CD4-positive, alpha-beta T cell (primary cell): Measurements from ENCODE around the gene GTF2E1. TPM values are rescaled to one million over a fixed set of nuclear protein-coding genes. Genes with fewer than 3 reads are reported as not detected.

Source experiments
- ATAC-seq: fragments of 200-7000 bp; cut with Tn5 transposase; one replicate; pipeline ENCODE4 v1.10.0; 2022; ENCODE audit warnings: mild to moderate bottlenecking; ENCODE audit not compliant: poor library complexity
- CTCF ChIA-PET: fragments of 350-600 bp; sonication (Branson Sonifier 250); formaldehyde crosslinking; loops from one replicate; lab custom pipeline; 2021; ENCODE audit warnings: antibody characterized with exemption, inconsistent platforms; lab: Charles Lee
- POLR2A ChIA-PET: fragments of 350-600 bp; sonication (Branson Sonifier 250); formaldehyde crosslinking; loops from one replicate; lab custom pipeline; 2021; ENCODE audit warnings: antibody characterized with exemption, inconsistent platforms; lab: Charles Lee
- DNase-seq, 14 experiments: peaks; one replicate each; pipeline ENCODE4 v3.0.0-alpha.2; 2013 to 2020; ENCODE audit warnings: mixed read lengths in 2 of 14
- H3K27ac ChIP-seq, 2 donors: one replicate each; pipeline versions ENCODE4 v1.5.1 to v1.7.0; 2013; ENCODE audit warnings: low read length in 2 of 2, low read depth in 1 of 2, mild to moderate bottlenecking in 1 of 2
- H3K27me3 ChIP-seq, 2 experiments: 1 replicate in 1 of 2; 2 replicates in 1 of 2; pipeline versions ENCODE4 v1.6.1 to v1.7.0; 2013; ENCODE audit warnings: low read length in 2 of 2, control low read depth in 1 of 2, mild to moderate bottlenecking in 1 of 2, moderate library complexity in 1 of 2; ENCODE audit not compliant: insufficient read depth in 2 of 2, control insufficient read depth in 1 of 2
- H3K36me3 ChIP-seq: one replicate; pipeline ENCODE4 v1.6.1; 2013; ENCODE audit warnings: low read length, control low read depth; ENCODE audit not compliant: insufficient read depth
- H3K4me1 ChIP-seq: one replicate; pipeline ENCODE4 v1.6.1; 2013; ENCODE audit warnings: low read length, control low read depth; ENCODE audit not compliant: insufficient read depth
- H3K4me3 ChIP-seq: one replicate; pipeline ENCODE4 v1.5.1; 2013; ENCODE audit warnings: mild to moderate bottlenecking, low read length, moderate library complexity
- H3K9me3 ChIP-seq, 2 experiments: 1 replicate in 1 of 2; 2 replicates in 1 of 2; pipeline versions ENCODE4 v1.6.1 to v1.7.0; 2013; ENCODE audit warnings: low read length in 2 of 2, mild to moderate bottlenecking in 2 of 2, control low read depth in 1 of 2, moderate library complexity in 1 of 2; ENCODE audit not compliant: control insufficient read depth in 1 of 2, insufficient read depth in 1 of 2
- H3K27ac Mint-ChIP-seq: one replicate; pipeline ENCODE4 v1.8.0; 2020; ENCODE audit warnings: mixed read lengths
- H3K27me3 Mint-ChIP-seq: one replicate; pipeline ENCODE4 v1.8.0; 2021; ENCODE audit warnings: mixed read lengths
- H3K36me3 Mint-ChIP-seq: one replicate; pipeline ENCODE4 v1.8.0; 2021; ENCODE audit warnings: low read depth, mixed read lengths
- H3K4me1 Mint-ChIP-seq: one replicate; pipeline ENCODE4 v1.8.0; 2021; ENCODE audit warnings: low read depth, mixed read lengths
- H3K4me3 Mint-ChIP-seq: one replicate; pipeline ENCODE4 v1.8.0; 2020; ENCODE audit warnings: mild to moderate bottlenecking, mixed read lengths
- H3K9me3 Mint-ChIP-seq: one replicate; pipeline ENCODE4 v1.8.0; 2020; ENCODE audit warnings: mixed read lengths
- intact Hi-C, 2 experiments: fragments of 100-400 bp; cut with DNase I in 1 of 2; cut with micrococcal nuclease in 1 of 2; formaldehyde crosslinking; loops; one replicate each; pipeline versions ENCODE4 v1.15.1 to v1.9.0; 2023 to 2025; cut with DNase I, micrococcal nuclease
- total RNA-seq, 174 experiments: library from RNA in 2 of 174; stranded (reverse) in 2 of 174; gene quantifications; one replicate each; pipeline ENCODE4 v1.2.3 and lab custom pipeline; 2021 to 2026
- TF ChIP-seq, protein P1 (sequence below): fragments of 200-600 bp; IDR thresholded peaks from one replicate; pipeline ENCODE4 v1.8.0; 2022; ENCODE audit warnings: antibody characterized with exemption, mild to moderate bottlenecking

GTF2E1 gene
- total RNA-seq, 2 experiments from 2014 or later = 6.3 to 7.5 TPM

GRCh38 chr3:120795959-120796358 lies 53.4 kb downstream of the GTF2E1 start:
- Histone ChIP-seq H3K27ac (no peak overlapping the region), H3K4me3 (no peak overlapping the region), H3K27me3 (no peaks in the 10 kb centered on the region), H3K9me3 (no peaks in the 10 kb centered on the region), H3K4me1 (no peaks in the 10 kb centered on the region), H3K36me3 (no peaks in the 10 kb centered on the region)
- DNase-seq (no peak), ATAC-seq (no peak)
- Mint-ChIP-seq H3K36me3 (no peaks in the 10 kb centered on the region), H3K27me3 (no peaks in the 10 kb centered on the region), H3K27ac (no peak overlapping the region), H3K4me1 (peaks cover 16% of the 10 kb centered on the region), H3K4me3 (no peak overlapping the region), H3K9me3 (no peaks in the 10 kb centered on the region)
- TF ChIP-seq, protein P1, sequence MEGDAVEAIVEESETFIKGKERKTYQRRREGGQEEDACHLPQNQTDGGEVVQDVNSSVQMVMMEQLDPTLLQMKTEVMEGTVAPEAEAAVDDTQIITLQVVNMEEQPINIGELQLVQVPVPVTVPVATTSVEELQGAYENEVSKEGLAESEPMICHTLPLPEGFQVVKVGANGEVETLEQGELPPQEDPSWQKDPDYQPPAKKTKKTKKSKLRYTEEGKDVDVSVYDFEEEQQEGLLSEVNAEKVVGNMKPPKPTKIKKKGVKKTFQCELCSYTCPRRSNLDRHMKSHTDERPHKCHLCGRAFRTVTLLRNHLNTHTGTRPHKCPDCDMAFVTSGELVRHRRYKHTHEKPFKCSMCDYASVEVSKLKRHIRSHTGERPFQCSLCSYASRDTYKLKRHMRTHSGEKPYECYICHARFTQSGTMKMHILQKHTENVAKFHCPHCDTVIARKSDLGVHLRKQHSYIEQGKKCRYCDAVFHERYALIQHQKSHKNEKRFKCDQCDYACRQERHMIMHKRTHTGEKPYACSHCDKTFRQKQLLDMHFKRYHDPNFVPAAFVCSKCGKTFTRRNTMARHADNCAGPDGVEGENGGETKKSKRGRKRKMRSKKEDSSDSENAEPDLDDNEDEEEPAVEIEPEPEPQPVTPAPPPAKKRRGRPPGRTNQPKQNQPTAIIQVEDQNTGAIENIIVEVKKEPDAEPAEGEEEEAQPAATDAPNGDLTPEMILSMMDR = no peak
- intact Hi-C loops = loop anchor here (1.0 to 10.0 kb wide), 3 partner anchors 91 to 379 kb away; no protein-coding TSS in a partner anchor
- ChIA-PET CTCF (interaction anchor here (1.2 to 4.3 kb wide), 5 partner anchors 10 to 235 kb away, joined by 4 to 63 read pairs (median 9); no protein-coding TSS in a partner anchor), POLR2A (interaction anchor here (1.9 to 2.7 kb wide), 2 partner anchors 200 to 237 kb away, joined by 8 to 9 read pairs; partner anchors contain the start of gene NDUFB4)

DNA sequence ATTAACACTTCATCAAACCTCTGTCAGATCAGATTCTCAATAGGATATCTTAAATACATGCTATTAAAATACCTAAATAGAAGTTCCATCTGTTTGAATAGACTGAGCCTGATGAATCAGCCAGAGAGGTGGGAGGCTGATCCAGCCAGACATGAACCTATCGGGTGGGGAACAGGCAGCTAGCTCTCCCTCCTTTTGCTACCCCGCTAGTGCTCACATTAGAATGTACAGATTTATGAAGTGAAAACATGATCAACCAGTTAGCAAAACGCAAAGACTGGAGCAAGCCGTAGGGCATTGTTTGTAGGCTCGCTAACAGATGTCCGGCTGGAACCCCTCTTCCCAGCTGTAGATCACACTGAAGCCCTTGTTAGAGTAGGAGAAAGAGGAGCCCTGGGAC lies 54.4 kb downstream of the GTF2E1 start:
- no peak overlapping the region for H3K27ac ChIP-seq
- POLR2A ChIA-PET = no interaction called here
- peaks cover 2% of the 10 kb centered on the region for H3K27me3 Mint-ChIP-seq
- H3K4me3 Mint-ChIP-seq = no peak overlapping the region
- no peaks in the 10 kb centered on the region for H3K9me3 Mint-ChIP-seq
- H3K4me3 ChIP-seq = no peak overlapping the region
- no peaks in the 10 kb centered on the region for H3K36me3 ChIP-seq
- DNase-seq = no peak
- no peak overlapping the region for H3K27ac Mint-ChIP-seq
- CTCF ChIA-PET = interaction anchor here (0.9 kb wide), 1 partner anchor 238 kb away, joined by 4 read pairs; no protein-coding TSS in a partner anchor
- H3K4me1 ChIP-seq = no peaks in the 10 kb centered on the region
- no peak for ATAC-seq
- H3K9me3 ChIP-seq = no peaks in the 10 kb centered on the region
- H3K36me3 Mint-ChIP-seq = no peaks in the 10 kb centered on the region
- peaks cover 6% of the 10 kb centered on the region for H3K4me1 Mint-ChIP-seq
- H3K27me3 ChIP-seq = no peaks in the 10 kb centered on the region
- TF ChIP-seq, protein P1 = no peak
- intact Hi-C loops = loop anchor here (5.0 to 10.0 kb wide), 2 partner anchors 92 to 380 kb away; no protein-coding TSS in a partner anchor

GRCh38 chr3:120797857-120798256 lies 55.3 kb downstream of the GTF2E1 start:
- POLR2A ChIA-PET = no interaction called here
- Mint-ChIP-seq H3K27me3 (peaks cover 4% of the 10 kb centered on the region), H3K36me3 (no peaks in the 10 kb centered on the region), H3K4me1 (peaks cover 5% of the 10 kb centered on the region), H3K9me3 (no peaks in the 10 kb centered on the region), H3K27ac (no peak overlapping the region), H3K4me3 (no peak overlapping the region)
- no peak for DNase-seq
- CTCF ChIA-PET = interaction anchor here (0.9 kb wide), 2 partner anchors 14 to 239 kb away, joined by 3 to 4 read pairs; no protein-coding TSS in a partner anchor
- Histone ChIP-seq H3K9me3 (no peaks in the 10 kb centered on the region), H3K27ac (no peak overlapping the region), H3K36me3 (no peaks in the 10 kb centered on the region), H3K4me3 (no peak overlapping the region), H3K27me3 (no peaks in the 10 kb centered on the region), H3K4me1 (no peaks in the 10 kb centered on the region)
- intact Hi-C loops = loop anchor here (5.0 to 10.0 kb wide), 2 partner anchors 93 to 381 kb away; no protein-coding TSS in a partner anchor
- ATAC-seq = no peak
- TF ChIP-seq, protein P1 = no peak
